HG03066 (cell line): ENCODE results near the gene MSRB1.
A peak's percentile ranks its signal among the peaks of the same experiment; 100 is the strongest.
"Not testable (repeated sequence)": the region's sequence is repeated elsewhere in the genome, so short reads cannot be mapped to it uniquely, and the experiment has no call there.

Experiments
- ATAC-seq: cut with Tn5 transposase; IDR thresholded peaks from one replicate; pipeline ENCODE4 v1.9.1; 2021; ENCODE audit warnings: low read depth; ENCODE audit not compliant: unreplicated experiment

The MSRB1 gene

DNA sequence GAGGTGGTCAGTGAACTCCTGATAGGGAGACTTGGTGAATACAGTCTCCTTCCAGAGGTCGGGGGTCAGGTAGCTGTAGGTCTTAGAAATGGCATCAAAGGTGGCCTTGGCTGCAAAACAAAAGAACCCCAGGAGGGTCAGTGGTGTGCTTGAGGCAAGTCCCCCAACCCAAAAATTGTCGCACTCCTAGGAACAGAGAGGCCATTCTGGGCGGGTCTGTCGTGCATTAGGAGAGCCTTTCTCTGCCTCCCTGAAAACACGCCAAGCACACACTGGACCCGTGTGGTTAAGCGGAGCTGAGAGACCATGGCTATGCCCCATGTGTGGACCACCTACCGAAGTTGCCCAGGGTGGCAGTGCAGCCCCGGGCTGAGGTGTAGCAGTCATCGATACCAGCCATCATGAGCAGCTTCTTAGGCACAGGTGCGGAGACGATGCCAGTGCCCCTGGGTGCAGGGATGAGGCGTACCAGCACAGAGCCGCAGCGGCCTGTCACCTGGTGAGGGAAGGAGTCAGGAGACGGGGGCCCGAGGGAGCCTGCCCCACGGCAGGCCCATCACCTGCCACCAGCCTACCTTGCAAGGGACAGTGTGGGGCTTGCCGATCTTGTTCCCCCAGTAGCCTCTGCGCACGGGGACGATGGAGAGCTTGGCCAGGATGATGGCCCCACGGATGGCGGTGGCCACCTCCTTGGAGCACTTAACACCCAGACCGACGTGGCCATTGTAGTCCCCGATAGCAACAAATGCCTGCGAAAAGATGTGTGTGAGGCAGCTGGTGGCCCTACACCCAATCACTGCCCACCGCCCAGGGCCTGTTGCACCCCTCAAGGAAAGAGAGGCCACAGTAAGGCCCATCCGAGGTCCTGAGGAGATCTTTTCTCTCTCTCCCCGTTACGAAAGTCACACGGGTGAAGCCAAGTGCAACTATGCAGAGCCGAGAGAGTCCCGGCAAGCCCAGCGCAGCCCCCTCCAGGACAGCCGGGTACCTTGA, 19.5 kb upstream of the MSRB1 start:
- ATAC-seq: not testable (repeated sequence)

DNA sequence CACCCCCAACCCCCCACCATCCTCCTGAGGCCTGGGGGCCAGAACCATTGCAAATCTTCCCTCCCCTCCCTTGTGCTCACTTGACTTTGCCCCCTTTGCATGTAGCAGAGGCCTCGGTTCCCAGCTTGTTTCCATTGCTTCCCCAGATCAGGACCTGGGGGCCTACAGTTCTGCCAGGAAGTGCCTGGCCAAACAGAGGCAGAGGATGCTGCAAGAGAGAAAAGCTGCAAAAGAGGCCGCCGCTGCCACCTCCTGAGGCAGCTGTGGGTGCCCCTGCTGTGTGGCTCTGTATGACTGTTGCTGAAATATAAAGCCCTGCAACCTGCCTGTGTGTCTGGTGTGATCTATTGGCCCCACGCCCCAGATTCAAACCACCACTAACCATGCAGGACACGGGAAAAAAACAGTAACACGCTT, 18.7 kb upstream of the MSRB1 start:
- ATAC-seq: no peak

DNA sequence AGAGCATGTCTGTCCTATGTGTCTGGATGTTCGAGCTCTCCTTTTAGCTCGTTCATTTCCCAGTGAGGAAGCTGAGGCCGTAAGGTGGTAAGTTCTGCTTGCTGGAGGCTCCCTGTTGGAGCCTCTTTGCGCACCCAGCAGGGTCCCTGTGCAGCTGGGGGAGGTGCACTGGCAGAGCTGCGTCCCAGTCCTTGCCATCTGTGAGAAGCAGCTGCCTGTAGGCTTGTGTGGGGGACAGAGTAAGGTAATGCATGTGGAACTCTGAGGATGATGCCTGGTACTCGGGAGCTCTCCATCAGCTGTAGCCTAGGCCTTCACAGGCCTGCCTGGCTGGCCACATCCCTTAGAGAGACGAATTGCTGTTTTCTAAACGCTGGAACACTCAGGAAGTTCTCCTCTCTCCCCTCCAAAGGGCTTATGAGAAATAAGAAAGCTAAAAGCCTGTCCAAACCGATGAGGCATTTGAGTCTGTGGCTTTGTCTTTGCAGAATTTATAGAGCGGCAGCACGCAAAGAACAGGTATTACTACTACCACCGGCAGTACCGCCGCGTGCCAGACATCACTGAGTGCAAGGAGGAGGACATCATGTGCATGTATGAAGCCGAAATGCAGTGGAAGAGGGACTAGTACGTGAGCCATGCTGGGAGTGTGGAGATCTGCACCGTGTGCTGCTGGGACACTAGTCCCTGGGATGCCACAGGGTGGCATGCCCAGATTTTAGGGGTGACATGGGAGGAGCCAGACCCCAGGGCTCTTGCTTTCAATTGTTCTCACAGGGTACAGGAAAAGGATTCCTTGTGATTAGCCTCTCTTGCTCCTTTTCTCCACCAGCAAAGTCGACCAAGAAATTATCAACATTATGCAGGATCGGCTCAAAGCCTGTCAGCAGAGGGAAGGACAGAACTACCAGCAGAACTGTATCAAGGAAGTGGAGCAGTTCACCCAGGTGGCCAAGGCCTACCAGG, 17.9 kb upstream of the MSRB1 start:
- ATAC-seq: no peak

DNA sequence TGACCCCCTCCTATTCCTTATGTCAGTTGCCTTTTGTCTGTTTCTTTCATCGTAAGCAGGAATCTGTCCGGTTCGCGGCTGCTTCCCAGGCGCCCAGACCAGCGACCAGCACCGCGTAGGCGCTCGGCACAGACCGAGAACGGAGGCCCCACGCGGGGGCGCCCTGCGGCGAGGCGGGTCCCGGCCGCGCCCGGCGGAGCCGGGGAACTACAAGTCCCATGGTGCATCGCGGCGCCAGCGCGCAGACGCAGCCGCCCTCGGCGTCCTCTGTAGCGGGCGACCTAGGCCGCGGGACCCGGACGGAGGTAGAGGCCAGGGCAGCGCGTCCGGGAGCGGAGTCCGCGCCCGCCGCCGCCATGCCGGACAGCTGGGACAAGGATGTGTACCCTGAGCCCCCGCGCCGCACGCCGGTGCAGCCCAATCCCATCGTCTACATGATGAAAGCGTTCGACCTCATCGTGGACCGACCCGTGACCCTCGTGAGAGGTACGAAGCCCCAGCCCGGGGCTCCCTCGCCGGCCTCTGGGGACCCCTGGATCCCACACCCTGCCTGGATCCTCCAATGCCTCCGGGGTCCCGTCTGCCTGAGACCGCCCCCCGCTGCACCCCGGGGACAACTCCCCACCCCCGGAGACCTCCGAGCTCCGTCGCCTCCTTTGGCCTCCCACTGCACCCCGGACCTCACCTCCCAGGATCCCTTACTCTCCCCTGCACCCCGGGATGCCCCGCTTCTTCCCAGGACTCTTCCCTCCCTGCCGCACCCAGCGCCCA, 16.5 kb upstream of the MSRB1 start, which contains the start of gene NDUFB10:
Gene NDUFB10 (plus strand): TSS at position 270 of the 771 bp plus-strand sequence. CDS start 87 bp downstream, at position 357.
- ATAC-seq: peak; percentile 70

DNA sequence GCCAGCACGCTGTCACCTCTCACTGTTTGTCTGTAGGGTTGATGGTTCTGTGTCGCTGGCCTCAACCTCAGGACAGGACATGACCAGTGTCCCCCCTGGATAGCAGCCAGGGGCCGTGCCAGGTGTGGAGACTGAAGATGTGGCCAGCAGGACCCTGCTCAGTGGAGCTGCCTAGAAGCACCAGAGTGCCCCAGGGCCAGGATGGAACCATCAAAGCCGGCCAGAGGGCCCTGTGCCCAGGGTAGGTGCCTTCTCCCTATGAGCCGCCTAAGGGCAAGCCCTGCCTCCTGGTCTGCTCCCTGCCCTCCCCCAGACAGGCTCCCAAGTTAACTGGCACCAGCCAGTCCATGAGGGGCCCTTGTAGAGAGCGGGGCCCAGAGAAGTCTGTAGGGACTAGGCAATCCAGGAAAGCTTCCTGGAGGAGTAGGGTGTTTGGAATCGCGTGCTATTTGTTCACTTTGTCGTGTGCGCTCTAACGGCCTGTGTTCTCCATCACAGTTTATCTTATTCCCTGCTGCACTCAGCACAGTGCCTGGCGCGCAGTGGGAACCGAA, 15.8 kb upstream of the MSRB1 start:
- ATAC-seq: no peak

DNA sequence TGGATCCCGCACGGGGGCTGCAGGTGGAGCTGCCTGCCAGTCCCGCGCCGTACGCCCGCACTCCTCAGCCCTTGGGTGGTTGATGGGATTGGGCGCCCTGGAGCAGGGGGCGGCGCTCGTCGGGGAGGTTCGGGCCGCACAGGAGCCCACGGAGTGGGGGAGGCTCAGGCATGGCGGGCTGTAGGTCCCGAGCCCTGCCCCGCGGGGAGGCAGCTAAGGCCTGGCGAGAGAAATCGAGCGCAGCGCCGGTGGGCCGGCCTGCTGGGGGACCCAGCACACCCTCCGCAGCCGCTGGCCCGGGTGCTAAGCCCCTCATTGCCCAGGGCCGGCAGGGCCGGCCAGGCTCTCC, 15.1 kb upstream of the MSRB1 start:
- ATAC-seq: not testable (repeated sequence)

DNA sequence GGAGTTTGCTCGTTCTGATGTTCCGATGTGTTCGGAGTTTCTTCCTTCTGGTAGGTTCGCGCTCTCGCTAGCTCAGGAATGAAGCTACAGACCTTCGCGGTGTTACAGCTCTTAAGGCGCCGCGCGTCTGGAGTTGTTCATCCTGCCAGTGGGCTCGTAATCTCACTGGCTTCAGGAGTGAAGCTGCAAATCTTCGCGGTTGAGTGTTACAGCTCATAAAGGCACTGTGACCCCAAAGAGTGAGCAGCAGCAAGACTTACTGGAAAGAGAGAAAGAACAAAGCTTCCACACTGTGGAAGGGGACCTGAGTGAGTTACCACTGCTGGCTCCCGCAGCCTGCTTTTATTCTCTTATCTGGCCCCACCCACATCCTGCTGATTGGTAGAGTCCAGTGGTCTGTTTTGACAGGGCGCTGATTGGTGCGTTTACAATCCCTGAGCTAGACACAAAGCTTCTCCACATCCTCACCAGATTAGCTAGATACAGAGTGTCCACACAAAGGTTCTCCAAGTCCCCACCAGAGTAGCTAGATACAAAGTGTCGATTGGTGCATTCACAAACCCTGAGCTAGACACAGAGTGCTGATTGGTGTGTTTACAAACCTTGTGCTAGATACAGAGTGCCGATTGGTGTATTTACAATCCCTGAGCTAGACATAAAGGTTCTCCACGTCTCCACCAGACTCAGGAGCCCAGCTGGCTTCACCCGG, 14.6 kb upstream of the MSRB1 start:
- ATAC-seq: not testable (repeated sequence)

DNA sequence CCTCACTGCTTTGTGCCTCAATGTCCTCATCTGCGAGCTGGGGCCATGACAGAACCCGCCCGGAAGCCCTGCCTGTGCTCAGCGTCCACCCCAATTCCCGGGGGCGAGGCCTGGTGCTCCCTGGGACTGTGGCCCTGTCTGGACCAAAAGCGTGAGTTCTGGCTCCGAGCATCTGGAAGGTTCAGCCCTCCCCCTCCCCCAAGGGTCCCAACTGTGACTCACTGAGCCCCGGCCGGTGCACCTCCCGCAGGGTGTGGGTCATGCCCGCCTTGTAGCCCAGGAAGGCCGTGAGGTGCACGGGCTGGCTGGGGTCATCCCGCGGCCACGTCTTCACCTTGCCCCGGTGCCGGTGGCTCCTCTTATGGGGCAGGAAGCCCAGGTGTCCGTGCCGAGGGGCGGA, 10.7 kb upstream of the MSRB1 start:
- no peak for ATAC-seq

DNA sequence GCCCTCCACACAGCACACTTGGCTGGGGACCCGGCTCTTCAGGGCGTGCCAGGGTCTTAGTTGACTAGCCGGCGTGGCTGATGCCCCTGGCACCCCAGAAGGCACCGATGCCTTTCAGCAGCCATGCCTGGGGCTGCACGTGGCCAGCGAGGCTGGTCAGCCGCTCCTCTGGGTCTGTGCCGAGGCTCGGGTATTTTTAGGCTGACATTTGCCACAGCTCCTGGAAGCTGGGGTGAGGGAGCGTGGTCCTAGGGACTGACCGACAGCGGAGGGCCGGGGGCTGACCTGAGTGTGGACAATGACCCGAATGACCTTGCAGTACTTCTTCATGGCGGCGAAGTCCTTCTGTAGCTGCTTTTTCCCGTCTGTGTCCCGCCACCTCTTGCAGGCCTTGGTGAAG, 7.6 kb upstream of the MSRB1 start:
- no peak for ATAC-seq

DNA sequence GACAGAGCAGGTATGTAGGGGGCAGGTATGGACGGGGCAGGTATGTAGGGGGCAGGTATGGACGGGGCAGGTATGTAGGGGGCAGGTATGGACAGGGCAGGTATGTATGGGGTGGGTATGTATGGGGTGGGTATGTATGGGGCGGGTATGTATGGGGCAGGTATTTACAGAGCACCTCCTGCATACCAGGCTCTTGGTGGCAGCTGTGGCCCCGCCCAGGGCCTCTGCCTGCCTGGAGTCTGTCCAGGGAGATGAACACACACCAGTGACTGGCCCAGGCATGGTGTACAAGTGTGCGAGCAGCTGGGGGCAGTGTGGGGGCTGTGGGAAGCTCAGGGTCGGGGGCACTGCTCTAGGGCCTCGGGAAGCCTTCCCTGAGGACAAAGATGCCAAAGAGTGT, 7.0 kb upstream of the MSRB1 start:
- ATAC-seq: no peak

DNA sequence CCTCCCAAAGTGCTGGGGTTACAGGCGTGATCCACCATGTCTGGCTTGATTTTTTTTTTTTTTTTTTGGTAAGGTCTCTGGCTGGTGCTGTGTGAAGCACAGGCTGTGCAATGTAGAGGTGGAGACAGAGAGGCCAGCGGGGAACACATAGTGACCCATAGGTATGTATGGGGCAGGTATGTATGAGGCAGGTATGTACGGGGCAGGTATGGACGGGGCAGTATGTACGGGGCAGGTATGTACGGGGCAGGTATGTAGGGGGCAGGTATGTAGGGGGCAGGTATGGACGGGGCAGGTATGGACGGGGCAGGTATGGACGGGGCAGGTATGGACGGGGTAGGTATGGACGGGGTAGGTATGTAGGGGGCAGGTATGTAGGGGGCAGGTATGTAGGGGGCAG, 6.5 kb upstream of the MSRB1 start:
- ATAC-seq: no peak

DNA sequence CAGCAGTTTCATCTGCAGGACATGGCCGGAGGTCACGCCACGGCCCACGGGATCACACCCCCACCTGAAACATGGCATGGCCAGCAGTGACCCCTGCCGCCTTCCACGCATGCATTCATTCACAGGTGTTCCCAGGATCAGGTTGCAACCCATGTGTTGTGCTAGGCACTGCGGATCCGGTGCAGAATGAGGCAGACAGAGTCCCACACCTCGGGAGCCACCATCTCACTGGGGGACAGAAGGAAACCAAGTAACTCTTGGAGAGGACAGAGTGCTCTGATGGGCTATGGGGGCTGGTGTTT, 4.3 kb upstream of the MSRB1 start:
- ATAC-seq: no peak

DNA sequence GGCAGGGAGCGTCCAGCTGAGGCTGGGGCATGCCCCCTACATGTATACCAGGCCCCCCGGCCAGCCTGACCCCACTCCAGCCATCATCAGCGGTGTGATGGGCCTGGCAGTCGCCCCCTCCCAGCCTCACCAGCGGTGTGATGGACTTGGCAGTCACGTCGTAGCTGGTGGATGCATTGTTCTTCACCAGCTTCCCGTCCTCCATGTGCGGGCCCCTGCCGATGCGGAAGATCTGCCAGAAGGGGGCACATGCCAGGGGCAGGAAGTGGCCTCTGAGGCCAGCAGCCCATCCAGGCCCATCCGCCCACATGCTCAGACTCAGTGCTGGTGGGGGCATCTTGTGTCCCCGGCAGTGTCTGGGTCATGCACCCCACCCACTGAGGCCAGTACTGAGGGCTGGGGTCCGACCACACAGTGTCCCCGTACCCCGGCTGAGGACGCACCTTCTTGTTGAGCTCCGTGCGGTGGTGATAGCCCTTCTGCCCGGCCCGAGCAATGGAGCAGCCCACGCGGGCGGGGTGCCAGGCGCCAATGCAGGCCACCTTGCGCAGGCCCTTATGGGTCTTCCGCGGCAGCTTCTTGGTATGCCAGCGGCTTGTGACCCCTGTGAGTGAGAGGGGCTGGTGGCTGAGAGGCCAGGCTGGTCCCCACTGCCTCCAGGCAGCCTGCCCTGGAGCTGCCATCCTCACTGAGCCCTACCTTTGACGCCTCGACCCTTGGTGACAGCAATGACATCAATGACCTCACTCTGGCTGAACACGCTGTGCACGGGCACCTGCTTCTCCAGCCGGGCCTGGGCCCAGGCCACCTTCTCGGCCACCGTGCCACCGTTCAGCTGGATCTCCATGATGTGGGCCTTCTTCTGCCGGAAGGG, 3.7 kb upstream of the MSRB1 start:
- no peak for ATAC-seq

DNA sequence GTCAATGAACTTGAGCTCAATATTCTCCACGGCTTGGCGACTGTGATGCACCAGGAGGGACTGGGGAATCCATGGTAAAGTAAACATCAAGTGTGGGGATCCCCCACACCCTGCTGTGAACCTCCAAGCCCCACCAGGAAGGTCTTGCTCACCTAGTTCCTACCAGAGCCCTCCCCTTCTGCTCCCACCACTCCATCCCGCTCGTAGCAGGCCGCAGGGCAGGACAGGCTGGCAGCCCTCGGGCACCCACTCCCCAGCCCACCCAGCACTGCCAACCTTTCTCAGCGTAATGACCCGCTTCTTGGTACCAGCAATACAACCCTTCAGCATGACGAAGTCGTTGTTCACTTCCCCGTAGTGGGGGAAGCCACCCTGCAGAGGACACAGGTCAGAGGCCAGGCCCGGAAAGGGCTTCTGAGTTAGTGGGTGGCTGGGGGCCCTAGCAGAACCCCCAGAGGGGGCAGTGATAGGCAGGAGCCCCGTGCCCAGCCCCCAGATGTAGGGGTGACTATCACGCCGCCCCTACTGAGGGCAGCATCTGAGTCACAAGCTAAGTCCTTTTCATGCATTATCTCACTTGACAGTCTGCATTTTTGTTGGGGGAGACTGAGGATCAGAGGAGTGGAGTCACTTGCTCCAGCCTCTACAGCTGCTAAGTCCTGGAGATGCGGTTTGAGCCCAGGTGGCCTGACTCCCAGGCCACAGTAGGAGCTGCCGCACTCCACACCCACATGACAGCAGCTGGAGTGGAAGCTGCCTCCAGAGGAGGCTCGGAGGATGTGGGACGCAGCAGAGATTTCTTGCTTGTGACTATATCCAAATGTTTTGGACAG, 2.8 kb upstream of the MSRB1 start:
- no peak for ATAC-seq

DNA sequence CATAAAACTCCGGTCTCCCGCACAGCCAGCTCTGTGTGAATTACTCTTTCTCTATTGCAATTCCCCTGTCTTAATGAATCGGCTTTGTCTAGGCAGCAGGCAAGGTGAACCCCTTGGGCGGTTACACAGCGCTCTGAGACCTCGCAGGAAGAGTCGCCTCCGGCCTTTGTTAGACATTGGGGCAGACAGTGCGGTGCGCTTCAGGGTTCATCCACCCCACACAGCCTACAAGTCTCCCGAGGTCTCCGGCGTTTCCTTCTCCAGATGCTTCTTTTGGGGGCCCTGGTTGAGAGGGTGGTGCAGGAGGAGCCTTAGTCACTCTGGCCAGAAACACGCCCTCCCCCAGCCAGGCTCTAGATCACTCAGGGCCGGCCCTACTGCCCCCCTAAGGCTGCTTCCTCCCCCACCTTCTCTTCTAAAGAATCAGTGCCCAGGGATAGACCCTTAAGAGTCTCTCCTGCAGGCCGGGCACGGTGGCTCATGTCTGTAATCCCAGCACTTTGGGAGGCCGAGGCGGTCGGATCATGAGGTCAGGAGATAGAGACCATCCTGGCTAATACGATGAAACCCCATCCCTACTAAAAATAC, 1.7 kb upstream of the MSRB1 start:
- ATAC-seq: no peak

DNA sequence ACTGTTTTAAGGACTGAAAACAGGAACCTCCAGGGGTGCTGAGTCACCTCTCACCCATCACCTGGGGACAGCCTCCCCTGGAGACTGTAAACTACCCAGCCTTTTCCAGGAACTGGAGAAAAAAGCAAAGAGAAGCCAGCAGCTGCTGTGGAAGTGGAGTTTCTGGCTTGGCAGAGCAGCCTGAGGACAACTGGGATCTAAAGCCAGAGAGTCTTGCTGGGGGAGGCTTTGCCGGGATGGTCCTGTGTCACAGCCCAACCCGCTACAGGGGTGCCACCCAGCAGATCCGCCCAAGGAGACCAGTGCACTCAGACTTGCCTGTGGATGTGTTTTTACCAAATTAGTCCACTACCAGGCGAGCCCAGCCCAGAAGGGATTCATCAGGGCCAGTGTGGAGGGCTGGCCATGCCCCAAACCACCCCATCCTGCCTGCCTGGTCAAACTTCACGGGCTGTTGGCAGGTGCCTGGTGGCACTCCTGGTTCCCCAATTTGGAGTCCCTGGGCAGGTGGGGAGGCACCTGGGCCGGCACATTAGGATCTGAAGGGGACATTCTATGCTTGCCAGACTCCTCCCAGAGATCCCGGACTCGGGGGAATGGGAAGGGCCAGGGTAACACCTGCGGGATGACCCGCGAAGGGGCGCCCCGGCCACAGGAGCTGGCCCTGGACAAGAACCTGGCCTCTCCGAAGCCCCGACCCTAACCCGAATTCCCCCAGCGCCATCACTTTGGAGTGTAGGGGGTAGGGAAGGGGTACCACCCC, 771 bp downstream of the MSRB1 start:
- no peak for ATAC-seq
